ENCODE results near the gene KRTAP1-5.

GRCh38 chr17:41067281-41067680 is 40.3 kb upstream of the KRTAP1-5 start:
- TF ChIP-seq EZH2phosphoT487 (IDR thresholded peaks at IDR 0.05; ENCODE audit: borderline replicate concordance, low read depth) (no peak), POLR2AphosphoS5 (IDR thresholded peaks at IDR 0.05; ENCODE audit: low read depth, low read length) (no peak)
- TF ChIP-seq, protein P1, sequence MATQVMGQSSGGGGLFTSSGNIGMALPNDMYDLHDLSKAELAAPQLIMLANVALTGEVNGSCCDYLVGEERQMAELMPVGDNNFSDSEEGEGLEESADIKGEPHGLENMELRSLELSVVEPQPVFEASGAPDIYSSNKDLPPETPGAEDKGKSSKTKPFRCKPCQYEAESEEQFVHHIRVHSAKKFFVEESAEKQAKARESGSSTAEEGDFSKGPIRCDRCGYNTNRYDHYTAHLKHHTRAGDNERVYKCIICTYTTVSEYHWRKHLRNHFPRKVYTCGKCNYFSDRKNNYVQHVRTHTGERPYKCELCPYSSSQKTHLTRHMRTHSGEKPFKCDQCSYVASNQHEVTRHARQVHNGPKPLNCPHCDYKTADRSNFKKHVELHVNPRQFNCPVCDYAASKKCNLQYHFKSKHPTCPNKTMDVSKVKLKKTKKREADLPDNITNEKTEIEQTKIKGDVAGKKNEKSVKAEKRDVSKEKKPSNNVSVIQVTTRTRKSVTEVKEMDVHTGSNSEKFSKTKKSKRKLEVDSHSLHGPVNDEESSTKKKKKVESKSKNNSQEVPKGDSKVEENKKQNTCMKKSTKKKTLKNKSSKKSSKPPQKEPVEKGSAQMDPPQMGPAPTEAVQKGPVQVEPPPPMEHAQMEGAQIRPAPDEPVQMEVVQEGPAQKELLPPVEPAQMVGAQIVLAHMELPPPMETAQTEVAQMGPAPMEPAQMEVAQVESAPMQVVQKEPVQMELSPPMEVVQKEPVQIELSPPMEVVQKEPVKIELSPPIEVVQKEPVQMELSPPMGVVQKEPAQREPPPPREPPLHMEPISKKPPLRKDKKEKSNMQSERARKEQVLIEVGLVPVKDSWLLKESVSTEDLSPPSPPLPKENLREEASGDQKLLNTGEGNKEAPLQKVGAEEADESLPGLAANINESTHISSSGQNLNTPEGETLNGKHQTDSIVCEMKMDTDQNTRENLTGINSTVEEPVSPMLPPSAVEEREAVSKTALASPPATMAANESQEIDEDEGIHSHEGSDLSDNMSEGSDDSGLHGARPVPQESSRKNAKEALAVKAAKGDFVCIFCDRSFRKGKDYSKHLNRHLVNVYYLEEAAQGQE (IDR thresholded peaks at IDR 0.05; ENCODE audit: low read depth, low read length), result no peak
- TF ChIP-seq, protein P2, sequence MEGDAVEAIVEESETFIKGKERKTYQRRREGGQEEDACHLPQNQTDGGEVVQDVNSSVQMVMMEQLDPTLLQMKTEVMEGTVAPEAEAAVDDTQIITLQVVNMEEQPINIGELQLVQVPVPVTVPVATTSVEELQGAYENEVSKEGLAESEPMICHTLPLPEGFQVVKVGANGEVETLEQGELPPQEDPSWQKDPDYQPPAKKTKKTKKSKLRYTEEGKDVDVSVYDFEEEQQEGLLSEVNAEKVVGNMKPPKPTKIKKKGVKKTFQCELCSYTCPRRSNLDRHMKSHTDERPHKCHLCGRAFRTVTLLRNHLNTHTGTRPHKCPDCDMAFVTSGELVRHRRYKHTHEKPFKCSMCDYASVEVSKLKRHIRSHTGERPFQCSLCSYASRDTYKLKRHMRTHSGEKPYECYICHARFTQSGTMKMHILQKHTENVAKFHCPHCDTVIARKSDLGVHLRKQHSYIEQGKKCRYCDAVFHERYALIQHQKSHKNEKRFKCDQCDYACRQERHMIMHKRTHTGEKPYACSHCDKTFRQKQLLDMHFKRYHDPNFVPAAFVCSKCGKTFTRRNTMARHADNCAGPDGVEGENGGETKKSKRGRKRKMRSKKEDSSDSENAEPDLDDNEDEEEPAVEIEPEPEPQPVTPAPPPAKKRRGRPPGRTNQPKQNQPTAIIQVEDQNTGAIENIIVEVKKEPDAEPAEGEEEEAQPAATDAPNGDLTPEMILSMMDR (IDR thresholded peaks at IDR 0.05), result no peak

Data from SK-N-SH (cell line).